ENCODE data around the gene MMP3. TPM values are rescaled to one million over a fixed set of nuclear protein-coding genes. Genes with fewer than 3 reads are reported as not detected.
"Not testable (repeated sequence)": the region's sequence is repeated elsewhere in the genome, so short reads cannot be mapped to it uniquely, and the experiment has no call there.

MMP3 gene
- polyA plus RNA-seq, result not detected

- H3K9me3 Mint-ChIP-seq, result peaks cover 0 to 3% (median 0%) of the 10 kb centered on the region in 6 donors
- peaks cover 0 to 1% (median 0%) of the 10 kb centered on the region in 3 donors for H3K27me3 Mint-ChIP-seq (ENCODE audit: low read depth in 3 of 3)
- no peak within 1 kb of the TSS for H3K4me3 Mint-ChIP-seq
- no peaks in the 10 kb centered on the region for H3K4me1 Mint-ChIP-seq
- H3K27ac Mint-ChIP-seq, result no peak within 1 kb of the TSS
- no peaks in the 10 kb centered on the region for H3K36me3 Mint-ChIP-seq
- no peak for DNase-seq
Observed at GRCh38 chr11:102843489-102843888, at the start of gene MMP3. TSS of gene MMP3 (minus strand) at chr11:102843609. CDS start at chr11:102843546, 63 bp downstream.

- Mint-ChIP-seq H3K4me1 (no peaks in the 10 kb centered on the region), H3K9me3 (peaks cover 0 to 20% (median 9%) of the 10 kb centered on the region in 6 donors), H3K27me3 (ENCODE audit: low read depth in 3 of 3) (peaks cover 0 to 7% (median 1%) of the 10 kb centered on the region in 3 donors), H3K36me3 (no peaks in the 10 kb centered on the region), H3K4me3 (no peak overlapping the region), H3K27ac (no peak overlapping the region)
- DNase-seq, result no peak
Observed at GRCh38 chr11:102891736-102892135, 48.3 kb upstream of the MMP3 start.

- Mint-ChIP-seq H3K9me3 (peaks cover 0 to 6% (median 0%) of the 10 kb centered on the region in 6 donors), H3K36me3 (no peaks in the 10 kb centered on the region), H3K27ac (no peak overlapping the region), H3K4me3 (no peak overlapping the region), H3K27me3 (ENCODE audit: low read depth in 3 of 3) (peaks cover 0 to 4% (median 0%) of the 10 kb centered on the region in 3 donors), H3K4me1 (no peaks in the 10 kb centered on the region)
- DNase-seq, result no peak
Observed at GRCh38 chr11:102886999-102887398, 43.6 kb upstream of the MMP3 start.

GRCh38 chr11:102883141-102883540 is 39.7 kb upstream of the MMP3 start:
- Mint-ChIP-seq H3K36me3 (no peaks in the 10 kb centered on the region), H3K27me3 (ENCODE audit: low read depth in 3 of 3) (peaks cover 0 to 3% (median 0%) of the 10 kb centered on the region in 3 donors), H3K9me3 (peaks cover 0 to 3% (median 0%) of the 10 kb centered on the region in 6 donors), H3K4me1 (no peaks in the 10 kb centered on the region), H3K4me3 (no peak overlapping the region), H3K27ac (no peak overlapping the region)
- DNase-seq, result no peak

GRCh38 chr11:102882389-102883024 is 39.1 kb upstream of the MMP3 start:
- no peak overlapping the region for H3K4me3 Mint-ChIP-seq
- H3K4me1 Mint-ChIP-seq, result no peaks in the 10 kb centered on the region
- DNase-seq, result no peak
- H3K9me3 Mint-ChIP-seq, result peaks cover 0 to 2% (median 0%) of the 10 kb centered on the region in 6 donors
- H3K36me3 Mint-ChIP-seq, result no peaks in the 10 kb centered on the region
- peaks cover 0 to 3% (median 0%) of the 10 kb centered on the region in 3 donors for H3K27me3 Mint-ChIP-seq (ENCODE audit: low read depth in 3 of 3)
- H3K27ac Mint-ChIP-seq, result no peak overlapping the region

- H3K36me3 Mint-ChIP-seq, result no peaks in the 10 kb centered on the region
- H3K4me1 Mint-ChIP-seq, result no peaks in the 10 kb centered on the region
- H3K27me3 Mint-ChIP-seq (ENCODE audit: low read depth in 3 of 3), result peaks cover 0 to 5% (median 0%) of the 10 kb centered on the region in 3 donors
- no peak for DNase-seq
- H3K9me3 Mint-ChIP-seq, result no peaks in the 10 kb centered on the region
- no peak overlapping the region for H3K4me3 Mint-ChIP-seq
- H3K27ac Mint-ChIP-seq, result no peak overlapping the region
Observed at GRCh38 chr11:102879801-102880200, 36.4 kb upstream of the MMP3 start.

GRCh38 chr11:102878595-102878994 is 35.2 kb upstream of the MMP3 start:
- Mint-ChIP-seq H3K36me3 (no peaks in the 10 kb centered on the region), H3K4me3 (no peak overlapping the region), H3K27ac (no peak overlapping the region), H3K9me3 (no peaks in the 10 kb centered on the region), H3K4me1 (no peaks in the 10 kb centered on the region), H3K27me3 (ENCODE audit: low read depth in 3 of 3) (peaks cover 0 to 5% (median 0%) of the 10 kb centered on the region in 3 donors)
- DNase-seq, result no peak

- no peak for DNase-seq
- Mint-ChIP-seq H3K36me3 (no peaks in the 10 kb centered on the region), H3K9me3 (no peaks in the 10 kb centered on the region), H3K27me3 (ENCODE audit: low read depth in 3 of 3) (peaks cover 0 to 5% (median 2%) of the 10 kb centered on the region in 3 donors), H3K4me3 (no peak within 1 kb of the TSS), H3K4me1 (no peaks in the 10 kb centered on the region), H3K27ac (no peak within 1 kb of the TSS)
Observed at GRCh38 chr11:102874852-102875251, 31.4 kb upstream of the MMP3 start, which contains the start of gene MMP12. TSS of gene MMP12 (minus strand) at chr11:102874982. CDS start at chr11:102874937, 45 bp downstream.

GRCh38 chr11:102869354-102869964 is 26.1 kb upstream of the MMP3 start:
- H3K36me3 Mint-ChIP-seq; H3K9me3 Mint-ChIP-seq; H3K27me3 Mint-ChIP-seq (ENCODE audit: low read depth in 3 of 3); H3K4me1 Mint-ChIP-seq; H3K4me3 Mint-ChIP-seq; DNase-seq; H3K27ac Mint-ChIP-seq: not testable (repeated sequence)

GRCh38 chr11:102868339-102868738 is 24.9 kb upstream of the MMP3 start:
- no peaks in the 10 kb centered on the region for H3K4me1 Mint-ChIP-seq
- no peaks in the 10 kb centered on the region for H3K36me3 Mint-ChIP-seq
- no peaks in the 10 kb centered on the region for H3K9me3 Mint-ChIP-seq
- H3K4me3 Mint-ChIP-seq, result no peak overlapping the region
- peaks cover 0 to 2% (median 0%) of the 10 kb centered on the region in 3 donors for H3K27me3 Mint-ChIP-seq (ENCODE audit: low read depth in 3 of 3)
- DNase-seq, result no peak
- no peak overlapping the region for H3K27ac Mint-ChIP-seq

GRCh38 chr11:102864724-102865123 is 21.3 kb upstream of the MMP3 start:
- H3K4me1 Mint-ChIP-seq, result no peaks in the 10 kb centered on the region
- no peak overlapping the region for H3K27ac Mint-ChIP-seq
- no peak overlapping the region for H3K4me3 Mint-ChIP-seq
- no peaks in the 10 kb centered on the region for H3K36me3 Mint-ChIP-seq
- no peak for DNase-seq
- peaks cover 0 to 2% (median 0%) of the 10 kb centered on the region in 3 donors for H3K27me3 Mint-ChIP-seq (ENCODE audit: low read depth in 3 of 3)
- peaks cover 0 to 2% (median 0%) of the 10 kb centered on the region in 6 donors for H3K9me3 Mint-ChIP-seq

GRCh38 chr11:102853956-102854355 is 10.5 kb upstream of the MMP3 start:
- peaks cover 0 to 7% (median 0%) of the 10 kb centered on the region in 6 donors for H3K9me3 Mint-ChIP-seq
- no peaks in the 10 kb centered on the region for H3K4me1 Mint-ChIP-seq
- peaks cover 0 to 3% (median 0%) of the 10 kb centered on the region in 3 donors for H3K27me3 Mint-ChIP-seq (ENCODE audit: low read depth in 3 of 3)
- H3K4me3 Mint-ChIP-seq, result no peak overlapping the region
- DNase-seq, result no peak
- no peak overlapping the region for H3K27ac Mint-ChIP-seq
- no peaks in the 10 kb centered on the region for H3K36me3 Mint-ChIP-seq

GRCh38 chr11:102853055-102853454 is 9.6 kb upstream of the MMP3 start:
- peaks cover 0 to 10% (median 0%) of the 10 kb centered on the region in 6 donors for H3K9me3 Mint-ChIP-seq
- H3K27ac Mint-ChIP-seq, result no peak overlapping the region
- no peaks in the 10 kb centered on the region for H3K36me3 Mint-ChIP-seq
- H3K4me1 Mint-ChIP-seq, result no peaks in the 10 kb centered on the region
- H3K27me3 Mint-ChIP-seq (ENCODE audit: low read depth in 3 of 3), result peaks cover 0 to 3% (median 0%) of the 10 kb centered on the region in 3 donors
- no peak overlapping the region for H3K4me3 Mint-ChIP-seq
- no peak for DNase-seq

- DNase-seq, result no peak
- Mint-ChIP-seq H3K27ac (no peak overlapping the region), H3K4me1 (no peaks in the 10 kb centered on the region), H3K36me3 (no peaks in the 10 kb centered on the region), H3K4me3 (no peak overlapping the region), H3K27me3 (ENCODE audit: low read depth in 3 of 3) (peaks cover 0 to 3% (median 0%) of the 10 kb centered on the region in 3 donors), H3K9me3 (peaks cover 0 to 10% (median under 1%) of the 10 kb centered on the region in 6 donors)
Observed at GRCh38 chr11:102850973-102851745, 7.8 kb upstream of the MMP3 start.
